ENCODE data around the gene KSR2. TPM values are rescaled to one million over a fixed set of nuclear protein-coding genes. Genes with fewer than 3 reads are reported as not detected.

The KSR2 gene
- total RNA-seq, 1 experiment from 2014 or later: not detected

DNA sequence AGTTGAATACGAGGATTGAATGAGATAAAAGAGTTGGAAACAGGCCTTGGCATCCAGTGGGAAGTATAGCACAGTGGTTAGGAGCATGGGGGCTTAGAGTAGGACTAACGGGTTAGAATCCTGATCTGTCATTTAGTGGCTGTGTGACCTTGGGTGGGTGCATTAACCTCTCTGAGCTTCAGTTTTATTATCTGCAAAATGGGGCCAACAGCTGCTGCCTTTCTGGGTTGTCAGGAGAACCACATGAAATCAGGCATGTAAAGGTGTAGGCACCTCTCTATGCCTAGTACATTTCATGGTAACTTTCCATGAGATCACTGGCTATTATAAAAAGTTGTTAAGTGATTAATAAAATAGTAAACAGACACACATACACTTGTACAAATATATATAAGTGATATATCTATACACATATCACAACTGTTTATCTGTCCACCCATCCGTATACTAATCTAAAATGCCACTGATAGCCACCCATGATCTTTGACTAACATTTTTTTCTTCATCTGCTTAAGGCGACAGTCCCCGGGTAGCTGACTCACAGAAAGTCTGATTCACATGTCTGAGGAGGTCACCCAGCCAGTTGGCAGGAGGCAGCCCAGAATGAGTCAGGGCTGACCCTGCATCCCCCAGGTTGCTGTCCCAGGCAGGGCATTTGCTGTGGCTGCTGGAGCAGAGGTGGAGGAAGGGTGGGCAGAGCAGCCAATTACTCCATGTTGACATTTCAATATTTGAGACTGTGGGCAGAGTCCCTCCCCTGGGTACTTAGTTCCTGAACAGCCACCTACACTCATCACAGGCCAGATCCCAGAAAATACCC is 481.7 kb downstream of the KSR2 start:
- no peaks in the 10 kb centered on the region for H3K4me1 ChIP-seq (ENCODE audit: insufficient read depth, low read length, poor library complexity, severe bottlenecking)
- no peak for DNase-seq (ENCODE audit: low spot score)
- H3K27ac ChIP-seq (ENCODE audit: low read depth, low read length, poor library complexity, severe bottlenecking): no peak overlapping the region
- no TSS peak for BruUV-seq (replicated peaks)
- H3K9me3 ChIP-seq (ENCODE audit: low read depth, low read length, poor library complexity, severe bottlenecking): no peaks in the 10 kb centered on the region
- intact Hi-C loops (cut with micrococcal nuclease; ENCODE audit: unreplicated experiment): no loop called here
- peaks cover 5% of the 10 kb centered on the region for H3K27me3 ChIP-seq (replicated peaks; ENCODE audit: insufficient read depth, low read depth, low read length, poor library complexity)
- ChIA-PET CTCF (no interaction called here), POLR2A (ENCODE audit: low non-redundant PET) (no interaction called here)
- H3K36me3 ChIP-seq (ENCODE audit: insufficient read depth, low read length, poor library complexity, severe bottlenecking): no peaks in the 10 kb centered on the region
- TF ChIP-seq, protein P1, sequence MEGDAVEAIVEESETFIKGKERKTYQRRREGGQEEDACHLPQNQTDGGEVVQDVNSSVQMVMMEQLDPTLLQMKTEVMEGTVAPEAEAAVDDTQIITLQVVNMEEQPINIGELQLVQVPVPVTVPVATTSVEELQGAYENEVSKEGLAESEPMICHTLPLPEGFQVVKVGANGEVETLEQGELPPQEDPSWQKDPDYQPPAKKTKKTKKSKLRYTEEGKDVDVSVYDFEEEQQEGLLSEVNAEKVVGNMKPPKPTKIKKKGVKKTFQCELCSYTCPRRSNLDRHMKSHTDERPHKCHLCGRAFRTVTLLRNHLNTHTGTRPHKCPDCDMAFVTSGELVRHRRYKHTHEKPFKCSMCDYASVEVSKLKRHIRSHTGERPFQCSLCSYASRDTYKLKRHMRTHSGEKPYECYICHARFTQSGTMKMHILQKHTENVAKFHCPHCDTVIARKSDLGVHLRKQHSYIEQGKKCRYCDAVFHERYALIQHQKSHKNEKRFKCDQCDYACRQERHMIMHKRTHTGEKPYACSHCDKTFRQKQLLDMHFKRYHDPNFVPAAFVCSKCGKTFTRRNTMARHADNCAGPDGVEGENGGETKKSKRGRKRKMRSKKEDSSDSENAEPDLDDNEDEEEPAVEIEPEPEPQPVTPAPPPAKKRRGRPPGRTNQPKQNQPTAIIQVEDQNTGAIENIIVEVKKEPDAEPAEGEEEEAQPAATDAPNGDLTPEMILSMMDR (conservative IDR thresholded peaks at IDR 0.05; ENCODE audit: low read depth, low read length): no peak
- no peak for TF ChIP-seq EZH2 (IDR thresholded peaks at IDR 0.05; ENCODE audit: borderline replicate concordance, low read depth, low read length, poor library complexity, severe bottlenecking)
- H3K4me3 ChIP-seq (ENCODE audit: low read depth, low read length, poor library complexity, severe bottlenecking): no peak overlapping the region

DNA sequence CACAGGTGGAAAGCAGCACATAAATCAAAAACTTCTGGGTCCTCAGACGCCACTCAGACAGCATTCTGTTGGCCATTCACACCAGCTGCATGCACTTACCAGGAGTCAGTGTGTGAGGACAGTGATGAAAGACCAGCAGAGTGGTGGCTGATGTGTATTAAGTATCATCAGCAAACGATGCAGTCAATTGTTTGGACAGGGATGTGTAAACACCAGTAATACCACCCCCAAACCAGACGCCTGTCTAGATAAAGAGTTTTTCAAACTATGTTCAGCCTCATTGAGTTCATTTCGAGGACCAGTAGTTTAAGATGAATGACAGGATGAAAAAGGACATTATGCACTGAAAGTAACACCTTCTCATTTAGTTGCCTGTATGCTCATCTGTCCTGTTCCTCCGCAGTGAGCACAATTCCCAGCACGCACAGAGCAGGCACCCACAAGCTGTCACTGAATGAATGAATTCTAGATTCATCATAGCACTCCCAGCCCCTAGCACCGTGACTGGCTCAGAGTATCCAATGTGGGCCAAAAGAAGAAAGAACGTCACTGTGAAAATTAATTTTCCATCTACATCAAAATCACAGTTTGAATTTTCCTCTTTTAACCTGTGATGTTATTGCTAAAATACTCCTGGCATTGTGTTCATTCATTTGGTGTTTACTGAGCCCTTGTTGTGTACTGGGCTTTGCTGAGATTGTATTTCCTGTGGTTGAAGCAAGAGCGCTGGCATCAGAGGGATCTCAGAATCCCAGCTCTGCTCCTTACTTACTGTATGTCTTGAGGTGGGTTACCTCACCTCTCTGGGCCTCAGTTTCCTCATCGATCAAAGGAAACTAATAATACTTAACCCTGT is 482.6 kb downstream of the KSR2 start:
- BruUV-seq (replicated peaks): no TSS peak
- CTCF ChIA-PET: no interaction called here

DNA sequence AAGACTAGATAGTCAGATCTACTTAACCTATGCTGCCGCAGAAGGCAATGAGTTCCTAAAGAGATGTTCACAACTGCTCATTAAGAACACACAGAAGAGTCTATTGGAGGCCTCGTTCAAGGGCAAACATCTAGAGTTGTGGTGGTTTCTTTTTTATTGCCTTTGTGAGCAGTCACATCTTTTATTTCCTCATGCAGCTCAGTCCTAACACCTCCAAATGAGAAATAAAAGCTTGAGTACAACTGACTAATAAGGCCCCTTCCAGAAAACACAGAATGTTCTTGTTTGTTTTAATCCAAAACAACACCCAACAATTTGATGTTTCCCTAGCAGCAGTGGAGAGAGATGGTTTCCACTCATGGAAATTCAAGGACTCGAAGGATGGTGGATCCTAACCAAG is 483.9 kb downstream of the KSR2 start:
- intact Hi-C loops (cut with micrococcal nuclease; ENCODE audit: unreplicated experiment): no loop called here
- DNase-seq (ENCODE audit: low spot score): no peak
- no peaks in the 10 kb centered on the region for H3K4me1 ChIP-seq (ENCODE audit: insufficient read depth, low read length, poor library complexity, severe bottlenecking)
- H3K9me3 ChIP-seq (ENCODE audit: low read depth, low read length, poor library complexity, severe bottlenecking): no peaks in the 10 kb centered on the region
- CTCF ChIA-PET: no interaction called here
- no peak overlapping the region for H3K4me3 ChIP-seq (ENCODE audit: low read depth, low read length, poor library complexity, severe bottlenecking)
- POLR2A ChIA-PET (ENCODE audit: low non-redundant PET): no interaction called here
- no peak overlapping the region for H3K27ac ChIP-seq (ENCODE audit: low read depth, low read length, poor library complexity, severe bottlenecking)
- peaks cover 5% of the 10 kb centered on the region for H3K27me3 ChIP-seq (replicated peaks; ENCODE audit: insufficient read depth, low read depth, low read length, poor library complexity)
- H3K36me3 ChIP-seq (ENCODE audit: insufficient read depth, low read length, poor library complexity, severe bottlenecking): no peaks in the 10 kb centered on the region
- BruUV-seq (replicated peaks): no TSS peak
- TF ChIP-seq, protein P1 (conservative IDR thresholded peaks at IDR 0.05; ENCODE audit: low read depth, low read length): no peak
- TF ChIP-seq EZH2 (IDR thresholded peaks at IDR 0.05; ENCODE audit: borderline replicate concordance, low read depth, low read length, poor library complexity, severe bottlenecking): no peak

More for the DNA sequence above, 482.6 kb downstream of the KSR2 start:
- TF ChIP-seq, protein P1 (conservative IDR thresholded peaks at IDR 0.05; ENCODE audit: low read depth, low read length): no peak
- TF ChIP-seq EZH2 (IDR thresholded peaks at IDR 0.05; ENCODE audit: borderline replicate concordance, low read depth, low read length, poor library complexity, severe bottlenecking): no peak
- H3K9me3 ChIP-seq (ENCODE audit: low read depth, low read length, poor library complexity, severe bottlenecking): no peaks in the 10 kb centered on the region
- H3K27ac ChIP-seq (ENCODE audit: low read depth, low read length, poor library complexity, severe bottlenecking): no peak overlapping the region
- no peaks in the 10 kb centered on the region for H3K4me1 ChIP-seq (ENCODE audit: insufficient read depth, low read length, poor library complexity, severe bottlenecking)
- peaks cover 5% of the 10 kb centered on the region for H3K27me3 ChIP-seq (replicated peaks; ENCODE audit: insufficient read depth, low read depth, low read length, poor library complexity)
- POLR2A ChIA-PET (ENCODE audit: low non-redundant PET): no interaction called here
- H3K36me3 ChIP-seq (ENCODE audit: insufficient read depth, low read length, poor library complexity, severe bottlenecking): no peaks in the 10 kb centered on the region
- DNase-seq (ENCODE audit: low spot score): no peak
- intact Hi-C loops (cut with micrococcal nuclease; ENCODE audit: unreplicated experiment): no loop called here
- H3K4me3 ChIP-seq (ENCODE audit: low read depth, low read length, poor library complexity, severe bottlenecking): no peak overlapping the region

Measured in A673 (cell line).